HK-2 (cell line): ENCODE data around the gene RABL6.
"Not testable (repeated sequence)": the region's sequence is repeated elsewhere in the genome, so short reads cannot be mapped to it uniquely, and the experiment has no call there.

Experiments used
- DNase-seq: peaks from one replicate; pipeline ENCODE4 v3.0.0-alpha.2; 2018; ENCODE audit not compliant: unreplicated experiment

The RABL6 gene

GRCh38 chr9:136835932-136836904 is 28.5 kb downstream of the RABL6 start:
- peak; percentile 46 for DNase-seq

GRCh38 chr9:136837146-136837855 is 29.6 kb downstream of the RABL6 start:
- DNase-seq, result peak; percentile 13

- peak; percentile 16 for DNase-seq
Measured at GRCh38 chr9:136837856-136838277, 30.1 kb downstream of the RABL6 start.

- peak; percentile 50 for DNase-seq
Measured at GRCh38 chr9:136838314-136839228, 30.8 kb downstream of the RABL6 start.

- DNase-seq, result peak; percentile 28
Measured at GRCh38 chr9:136839229-136840139, 31.7 kb downstream of the RABL6 start.

GRCh38 chr9:136840140-136840876 is 32.6 kb downstream of the RABL6 start:
- peak; percentile 42 for DNase-seq

- peak; percentile 87 for DNase-seq
Measured at GRCh38 chr9:136840877-136841645, 33.3 kb downstream of the RABL6 start.

- DNase-seq, result not testable (repeated sequence)
Measured at GRCh38 chr9:136841646-136842379, 34.1 kb downstream of the RABL6 start.

- DNase-seq, result peak; percentile 76
Measured at GRCh38 chr9:136842380-136842948, 34.7 kb downstream of the RABL6 start, which contains the start of gene AJM1. Gene AJM1, plus strand, starts transcription at chr9:136842478. Its CDS starts 1,937 bp downstream, at chr9:136844415.

- not testable (repeated sequence) for DNase-seq
Measured at GRCh38 chr9:136843159-136843800, 35.5 kb downstream of the RABL6 start.

- peak; percentile 30 for DNase-seq
Measured at GRCh38 chr9:136843801-136844740, 36.3 kb downstream of the RABL6 start.

- DNase-seq, result no peak
Measured at GRCh38 chr9:136844761-136845464, 37.2 kb downstream of the RABL6 start.

GRCh38 chr9:136845465-136846260 is 37.9 kb downstream of the RABL6 start:
- DNase-seq, result no peak

- no peak for DNase-seq
Measured at GRCh38 chr9:136846376-136847087, 38.8 kb downstream of the RABL6 start.
